A549 (cell line): ENCODE results near the gene WDR5B. TPM values are rescaled to one million over a fixed set of nuclear protein-coding genes. Genes with fewer than 3 reads are reported as not detected.

Experiments used
- ATAC-seq, 2 experiments: fragments of 200-7000 bp in 1 of 2; fragments of >200 bp in 1 of 2; cut with Nextera tagmentation in 1 of 2; cut with Tn5 transposase in 1 of 2; 3 replicates each; pipeline versions ENCODE4 v1.8.0 to v1.9.1; 2018 to 2020; ENCODE audit warnings: mild to moderate bottlenecking in 1 of 2, moderate library complexity in 1 of 2
- CTCF ChIA-PET: fragments of 300-600 bp; sonication (Branson Sonifier 250); formaldehyde crosslinking; extraction: SDS; loops from one replicate; lab custom pipeline; 2021; ENCODE audit warnings: antibody characterized with exemption, inconsistent platforms; lab: Yijun Ruan, JAX
- POLR2A ChIA-PET: fragments of 350-600 bp; formaldehyde crosslinking; extraction: SDS; loops from one replicate; lab custom pipeline; 2021; ENCODE audit warnings: antibody characterized with exemption, inconsistent platforms; lab: Yijun Ruan, JAX
- DNase-seq, 2 experiments: peaks; one replicate each; pipeline versions ENCODE4 v3.0.0 to v3.0.0-alpha.2; 2011 to 2016; ENCODE audit warnings: low read depth in 1 of 2, low spot score in 1 of 2
- FAIRE-seq: peaks from 2 replicates; lab custom pipeline; 2011; peaks lifted over from hg19 to GRCh38; lab: Jason Lieb, UNC
- H3K27ac ChIP-seq, 2 experiments: fragments of >200 bp; sonication (Bioruptor Twin); formaldehyde crosslinking; 3 replicates each; pipeline ENCODE4 v1.5.1; 2016 to 2017
- H3K4me1 ChIP-seq: fragments of >200 bp; sonication (Bioruptor Twin); formaldehyde crosslinking; 3 replicates; pipeline ENCODE4 v1.6.1; 2016
- H3K4me2 ChIP-seq: fragments of >200 bp; sonication (Bioruptor Twin); formaldehyde crosslinking; 3 replicates; pipeline ENCODE4 v1.6.1; 2016
- H3K4me3 ChIP-seq: fragments of >200 bp; sonication (Bioruptor Twin); formaldehyde crosslinking; 3 replicates; pipeline ENCODE4 v1.5.1; 2016
- H3K9me3 ChIP-seq: fragments of >200 bp; sonication (Bioruptor Twin); formaldehyde crosslinking; 3 replicates; pipeline ENCODE4 v1.6.1; 2016
- BCL3 ChIP-seq: fragments of >200 bp; sonication (Bioruptor Twin); formaldehyde crosslinking; IDR thresholded peaks from 3 replicates; pipeline ENCODE4 v1.6.1; 2016
- CBX8 ChIP-seq: fragments of 200-600 bp; sonication (generic); IDR thresholded peaks from 2 replicates; pipeline ENCODE4 v1.6.1; 2016
- CHD2 ChIP-seq: fragments of 150-350 bp; IDR thresholded peaks from 2 replicates; pipeline ENCODE4 v1.6.1; 2014; ENCODE audit warnings: low read length; ENCODE audit not compliant: partially characterized antibody
- CHD4 ChIP-seq: fragments of 200-600 bp; sonication (generic); IDR thresholded peaks from 2 replicates; pipeline ENCODE4 v1.6.1; 2016; ENCODE audit warnings: antibody characterized with exemption, mild to moderate bottlenecking, borderline replicate concordance
- CTCF ChIP-seq: fragments of >200 bp; sonication (Bioruptor Twin); formaldehyde crosslinking; IDR thresholded peaks from 3 replicates; pipeline ENCODE4 v1.5.1; 2016
- EHF ChIP-seq: fragments of 250-450 bp; sonication (Bioruptor Pico); IDR thresholded peaks from 2 replicates; pipeline ENCODE4 v1.5.0; 2020; ENCODE audit warnings: mild to moderate bottlenecking
- EP300 ChIP-seq, 2 experiments: fragments of >200 bp; sonication (Bioruptor Twin); formaldehyde crosslinking; IDR thresholded peaks; 2 replicates in 1 of 2; 3 replicates in 1 of 2; pipeline ENCODE4 v1.6.1; 2016 to 2017
- FOXS1 ChIP-seq: fragments of 250-450 bp; sonication (Bioruptor Pico); IDR thresholded peaks from 2 replicates; pipeline ENCODE4 v1.5.0; 2020; ENCODE audit warnings: mild to moderate bottlenecking, moderate library complexity
- HOXB5 ChIP-seq: fragments of 250-450 bp; sonication (Bioruptor Pico); IDR thresholded peaks from 2 replicates; pipeline ENCODE4 v1.5.0; 2020; ENCODE audit warnings: mild to moderate bottlenecking, moderate library complexity
- MAZ ChIP-seq: fragments of 150-350 bp; IDR thresholded peaks from 2 replicates; pipeline ENCODE4 v1.6.1; 2014; ENCODE audit warnings: antibody characterized with exemption, low read depth, low read length, borderline replicate concordance
- MYC ChIP-seq: IDR thresholded peaks from 2 replicates; pipeline ENCODE4 v1.6.1; 2012; ENCODE audit warnings: mild to moderate bottlenecking, inconsistent platforms, low read length, improper control_type of control experiment, borderline replicate concordance
- NFE2L2 ChIP-seq: fragments of 150-350 bp; conservative IDR thresholded peaks from 2 replicates; pipeline ENCODE4 v1.6.1; 2014; ENCODE audit warnings: low read length
- NR3C1 ChIP-seq: fragments of >200 bp; sonication (Bioruptor Twin); formaldehyde crosslinking; IDR thresholded peaks from 3 replicates; pipeline ENCODE4 v1.6.1; 2017
- PHF8 ChIP-seq: fragments of 200-600 bp; sonication (generic); IDR thresholded peaks from 2 replicates; pipeline ENCODE4 v1.6.1; 2016; ENCODE audit warnings: low read depth, mild to moderate bottlenecking, antibody characterized with exemption, moderate library complexity, borderline replicate concordance
- POLR2AphosphoS2 ChIP-seq: conservative IDR thresholded peaks from 2 replicates; pipeline ENCODE4 v1.6.1; 2012; ENCODE audit warnings: low read length, improper control_type of control experiment, inconsistent platforms
- RAD21 ChIP-seq, 2 experiments: fragments of >200 bp in 1 of 2; sonication (Bioruptor Twin) in 1 of 2; formaldehyde crosslinking in 1 of 2; IDR thresholded peaks in 1 of 2; conservative IDR thresholded peaks in 1 of 2; 2 replicates in 1 of 2; 3 replicates in 1 of 2; pipeline ENCODE4 v1.6.1; 2012 to 2018; ENCODE audit warnings: inconsistent platforms in 1 of 2
- RARB ChIP-seq: fragments of 250-450 bp; sonication (Bioruptor Pico); IDR thresholded peaks from 2 replicates; pipeline ENCODE4 v1.8.0; 2021; ENCODE audit warnings: mild to moderate bottlenecking, moderate library complexity
- RCOR1 ChIP-seq: fragments of 150-350 bp; IDR thresholded peaks from 2 replicates; pipeline ENCODE4 v1.6.1; 2014; ENCODE audit warnings: antibody characterized with exemption, low read length, low read depth
- RNF2 ChIP-seq: fragments of 200-600 bp; sonication (generic); IDR thresholded peaks from 2 replicates; pipeline ENCODE4 v1.6.1; 2016; ENCODE audit warnings: low read depth, mild to moderate bottlenecking, antibody characterized with exemption, moderate library complexity, borderline replicate concordance
- SMC3 ChIP-seq: fragments of >200 bp; sonication (Bioruptor Twin); formaldehyde crosslinking; IDR thresholded peaks from 3 replicates; pipeline ENCODE4 v1.6.1; 2018; ENCODE audit warnings: inconsistent platforms
- SREBF2 ChIP-seq: fragments of 450-650 bp; IDR thresholded peaks from 2 replicates; pipeline ENCODE4 v1.6.1; 2014; ENCODE audit warnings: mild to moderate bottlenecking, moderate library complexity
- TP53 ChIP-seq: fragments of 250-450 bp; sonication (Bioruptor Pico); IDR thresholded peaks from 2 replicates; pipeline ENCODE4 v1.5.0; 2021; ENCODE audit warnings: mild to moderate bottlenecking, moderate library complexity
- USF2 ChIP-seq: fragments of 450-650 bp; IDR thresholded peaks from 2 replicates; pipeline ENCODE4 v1.6.1; 2014; ENCODE audit warnings: antibody characterized with exemption
- ZC3H11A ChIP-seq: fragments of 450-650 bp; IDR thresholded peaks from 2 replicates; pipeline ENCODE4 v1.6.1; 2014; ENCODE audit warnings: antibody characterized with exemption, mild to moderate bottlenecking
- WGBS: methylation state at CpG from one replicate; pipeline ENCODE4 v1.1.6; 2017; ENCODE audit errors: missing lambda C conversion rate; 5-methylcytosine and 5-hydroxymethylcytosine counted together
- polyA plus RNA-seq, 4 experiments: library from polyadenylated mRNA; depleted of rRNA in 3 of 4; stranded (reverse); fragments of >200 nt; fragmentation: RNase III in 1 of 4; extraction: RNeasy Plus Mini Kit Qiagen cat#74134 plus additional on column Dnase treatment in 1 of 4; gene quantifications; 2 replicates in 3 of 4; 3 replicates in 1 of 4; pipeline ENCODE4 v1.2.3, GENCODE V29; 2011 to 2017
- TF ChIP-seq, protein P1 (sequence below): fragments of >200 bp; sonication (Bioruptor Twin); formaldehyde crosslinking; IDR thresholded peaks from 2 replicates; pipeline ENCODE4 v1.6.1; 2016

The WDR5B gene
- polyA plus RNA-seq, 2 of the 4 experiments (the other 2 are of a cell fraction) = 5.9 to 10.2 TPM

DNA sequence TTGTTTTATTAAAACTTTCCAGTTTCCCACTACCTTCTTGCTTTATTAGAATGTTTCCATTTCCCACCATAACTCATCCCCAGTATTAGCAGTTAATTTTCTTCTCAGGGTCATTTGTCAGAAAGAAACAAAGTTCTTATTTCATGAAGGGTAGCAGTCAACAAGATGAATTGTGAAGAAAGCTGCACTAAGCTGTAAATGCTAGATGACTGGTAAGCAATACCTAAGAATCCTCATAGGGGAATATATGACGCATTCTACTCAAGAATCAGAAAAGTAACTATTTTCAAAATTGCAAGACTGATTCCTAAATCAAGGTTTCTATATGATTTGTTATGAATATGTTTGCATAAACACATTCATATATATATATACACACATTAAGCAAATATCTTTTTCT, 48.8 kb upstream of the WDR5B start:
- no peak for TF ChIP-seq EHF (CRISPR knock-in tag)
- no peak for TF ChIP-seq RAD21 (conservative IDR thresholded peaks at IDR 0.05 in 1 of 2, IDR thresholded peaks at IDR 0.05 in 1 of 2)
- no peak for TF ChIP-seq CBX8
- TF ChIP-seq MYC = no peak
- no peak for TF ChIP-seq RNF2
- TF ChIP-seq RARB = no peak
- TF ChIP-seq BCL3 = no peak
- TF ChIP-seq, all 56 proteins: peak for 0
- no peak for ATAC-seq
- WGBS = 94% methylated on average over 1 of the region's 1 CpG
- Histone ChIP-seq H3K27ac (no peak overlapping the region), H3K4me2 (no peak overlapping the region), H3K4me3 (no peak overlapping the region), H3K4me1 (peaks cover 12% of the 10 kb centered on the region), H3K9me3 (no peaks in the 10 kb centered on the region)
- ChIA-PET POLR2A (no interaction called here), CTCF (interaction anchor here (1.0 kb wide), 1 partner anchor 215 kb away, joined by 4 read pairs; no protein-coding TSS in a partner anchor)
- DNase-seq = no peak
- no peak for FAIRE-seq

GRCh38 chr3:122462406-122462805, 46.5 kb upstream of the WDR5B start:
- H3K4me1 ChIP-seq = no peaks in the 10 kb centered on the region
- no peak overlapping the region for H3K4me3 ChIP-seq
- H3K27ac ChIP-seq = no peak overlapping the region
- WGBS = 95% methylated on average over 1 of the region's 1 CpG
- DNase-seq (no peak), FAIRE-seq (no peak), ATAC-seq (no peak)
- H3K9me3 ChIP-seq = no peaks in the 10 kb centered on the region
- TF ChIP-seq NFE2L2 = no peak
- TF ChIP-seq SREBF2 = no peak
- TF ChIP-seq ZC3H11A = no peak
- no peak for TF ChIP-seq RNF2
- POLR2A ChIA-PET = no interaction called here
- CTCF ChIA-PET = interaction anchor here (6.4 kb wide), 1 partner anchor 217 kb away, joined by 52 read pairs; the partner anchor contains the start of gene PARP14
- no peak overlapping the region for H3K4me2 ChIP-seq

DNA sequence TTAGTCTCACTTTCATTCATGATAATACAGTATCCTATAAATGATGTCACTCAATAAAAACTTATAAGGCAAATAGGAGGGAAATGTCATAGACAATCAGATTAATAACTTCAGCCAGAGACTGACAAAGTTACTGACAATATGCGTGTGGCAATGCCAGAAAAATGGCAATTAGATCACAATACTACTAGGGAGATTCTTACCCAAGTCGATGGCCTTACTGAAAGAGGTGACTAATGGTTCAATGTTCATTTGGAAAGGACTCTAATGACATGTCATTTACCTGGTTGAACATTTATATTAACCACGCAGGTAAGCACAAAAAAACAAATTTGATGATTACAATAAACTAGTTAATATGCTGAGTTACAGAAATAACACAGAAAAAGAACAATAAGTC, 45.9 kb upstream of the WDR5B start:
- FAIRE-seq = peak; percentile 56
- ATAC-seq = no peak
- no peak overlapping the region for H3K4me3 ChIP-seq
- H3K4me2 ChIP-seq = no peak overlapping the region
- no peak overlapping the region for H3K27ac ChIP-seq
- WGBS = 84% methylated on average over 3 of the region's 3 CpGs
- no peaks in the 10 kb centered on the region for H3K9me3 ChIP-seq
- CTCF ChIA-PET = interaction anchor here (0.9 to 6.4 kb wide), 2 partner anchors 17 to 218 kb away, joined by 3 to 52 read pairs; partner anchors contain the start of gene PARP14
- no peak for DNase-seq
- TF ChIP-seq EP300 (IDR thresholded peaks at IDR 0.05) = no peak
- no peak for TF ChIP-seq NR3C1
- TF ChIP-seq MAZ = no peak
- TF ChIP-seq ZC3H11A = no peak
- TF ChIP-seq POLR2AphosphoS2 = no peak
- no peak for TF ChIP-seq CBX8
- TF ChIP-seq HOXB5 (CRISPR knock-in tag) = no peak
- no peak for TF ChIP-seq PHF8
- TF ChIP-seq RCOR1 = no peak
- no peak for TF ChIP-seq CHD2
- TF ChIP-seq RAD21 (conservative IDR thresholded peaks at IDR 0.05 in 1 of 2, IDR thresholded peaks at IDR 0.05 in 1 of 2) = no peak
- no peak for TF ChIP-seq CHD4
- TF ChIP-seq, protein P1, sequence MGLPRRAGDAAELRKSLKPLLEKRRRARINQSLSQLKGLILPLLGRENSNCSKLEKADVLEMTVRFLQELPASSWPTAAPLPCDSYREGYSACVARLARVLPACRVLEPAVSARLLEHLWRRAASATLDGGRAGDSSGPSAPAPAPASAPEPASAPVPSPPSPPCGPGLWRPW = no peak
- TF ChIP-seq, all 56 proteins: peak for 0
- POLR2A ChIA-PET = no interaction called here
- H3K4me1 ChIP-seq = peaks cover 3% of the 10 kb centered on the region; the same call in 1 of the 3 replicates

GRCh38 chr3:122458992-122459391, 43.1 kb upstream of the WDR5B start:
- peak in 1 of 2 experiments; percentile 62 for DNase-seq
- no peak for FAIRE-seq
- TF ChIP-seq SREBF2 = no peak
- TF ChIP-seq RAD21 (conservative IDR thresholded peaks at IDR 0.05 in 1 of 2, IDR thresholded peaks at IDR 0.05 in 1 of 2) = peak; percentile 67 to 69
- TF ChIP-seq TP53 (CRISPR knock-in tag) = no peak
- no peak for TF ChIP-seq NR3C1
- no peak for TF ChIP-seq FOXS1 (CRISPR knock-in tag)
- peak; percentile 76 for TF ChIP-seq CTCF
- no peak for TF ChIP-seq USF2
- peak; percentile 63 for TF ChIP-seq SMC3

More at GRCh38 chr3:122458992-122459391, 43.1 kb upstream of the WDR5B start:
- ChIA-PET CTCF (interaction anchor here (0.7 to 6.4 kb wide), 16 partner anchors 9 to 237 kb away, joined by 3 to 52 read pairs (median 4); partner anchors contain the start of genes DTX3L, PARP14 and PARP9), POLR2A (no interaction called here)
- peak in 1 of 2 experiments; percentile 84; a peak in 3 of 6 replicates for ATAC-seq
- H3K4me1 ChIP-seq = peaks cover 13% of the 10 kb centered on the region; the same call in 2 of the 3 replicates
- no peaks in the 10 kb centered on the region for H3K9me3 ChIP-seq
- H3K27ac ChIP-seq = no peak overlapping the region
- 28% methylated on average over 4 of the region's 4 CpGs for WGBS
- no peak overlapping the region for H3K4me3 ChIP-seq
- H3K4me2 ChIP-seq = no peak overlapping the region
